ENCODE measurements around the gene PSMA6. TPM values are rescaled to one million over a fixed set of nuclear protein-coding genes. Genes with fewer than 3 reads are reported as not detected.
A peak's percentile ranks its signal among the peaks of the same experiment; 100 is the strongest.
"Not testable (repeated sequence)": the region's sequence is repeated elsewhere in the genome, so short reads cannot be mapped to it uniquely, and the experiment has no call there.

The PSMA6 gene
- total RNA-seq, 4 donors from 2014 or later, result 62.7 to 175 (median 102) TPM

DNA sequence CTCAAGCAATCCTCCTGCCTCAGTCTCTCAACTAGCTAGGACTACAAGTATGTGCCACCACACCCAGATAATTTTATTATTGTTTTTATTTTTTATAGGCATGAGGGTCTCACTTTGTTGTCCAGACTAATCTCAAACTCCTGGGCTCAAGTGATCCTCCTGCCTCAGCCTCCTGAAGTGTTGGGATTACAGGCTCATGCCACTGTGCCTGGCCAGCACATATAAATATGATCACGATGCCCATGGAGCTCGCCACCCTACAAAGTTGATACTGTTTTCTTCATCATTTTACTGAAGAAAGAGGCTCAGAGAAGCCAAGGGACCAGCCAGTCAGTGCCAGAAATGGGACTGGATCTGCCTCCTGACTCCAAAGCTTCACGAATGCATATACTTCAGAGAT is 59.3 kb downstream of the PSMA6 start:
- no peak overlapping the region for H3K4me3 ChIP-seq (ENCODE audit: low read depth, poor library complexity, severe bottlenecking)
- intact Hi-C loops (cut with DNase I; ENCODE audit: low total_unique reads), result no loop called here
- TF ChIP-seq POLR2A (IDR thresholded peaks at IDR 0.05), result no peak
- TF ChIP-seq, protein P1, sequence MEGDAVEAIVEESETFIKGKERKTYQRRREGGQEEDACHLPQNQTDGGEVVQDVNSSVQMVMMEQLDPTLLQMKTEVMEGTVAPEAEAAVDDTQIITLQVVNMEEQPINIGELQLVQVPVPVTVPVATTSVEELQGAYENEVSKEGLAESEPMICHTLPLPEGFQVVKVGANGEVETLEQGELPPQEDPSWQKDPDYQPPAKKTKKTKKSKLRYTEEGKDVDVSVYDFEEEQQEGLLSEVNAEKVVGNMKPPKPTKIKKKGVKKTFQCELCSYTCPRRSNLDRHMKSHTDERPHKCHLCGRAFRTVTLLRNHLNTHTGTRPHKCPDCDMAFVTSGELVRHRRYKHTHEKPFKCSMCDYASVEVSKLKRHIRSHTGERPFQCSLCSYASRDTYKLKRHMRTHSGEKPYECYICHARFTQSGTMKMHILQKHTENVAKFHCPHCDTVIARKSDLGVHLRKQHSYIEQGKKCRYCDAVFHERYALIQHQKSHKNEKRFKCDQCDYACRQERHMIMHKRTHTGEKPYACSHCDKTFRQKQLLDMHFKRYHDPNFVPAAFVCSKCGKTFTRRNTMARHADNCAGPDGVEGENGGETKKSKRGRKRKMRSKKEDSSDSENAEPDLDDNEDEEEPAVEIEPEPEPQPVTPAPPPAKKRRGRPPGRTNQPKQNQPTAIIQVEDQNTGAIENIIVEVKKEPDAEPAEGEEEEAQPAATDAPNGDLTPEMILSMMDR (IDR thresholded peaks at IDR 0.05), result no peak
- no peak for DNase-seq (ENCODE audit: low spot score in 2 of 2)
- 85 to 92% methylated on average over 3 of the region's 3 CpGs for WGBS, 2 donors

DNA sequence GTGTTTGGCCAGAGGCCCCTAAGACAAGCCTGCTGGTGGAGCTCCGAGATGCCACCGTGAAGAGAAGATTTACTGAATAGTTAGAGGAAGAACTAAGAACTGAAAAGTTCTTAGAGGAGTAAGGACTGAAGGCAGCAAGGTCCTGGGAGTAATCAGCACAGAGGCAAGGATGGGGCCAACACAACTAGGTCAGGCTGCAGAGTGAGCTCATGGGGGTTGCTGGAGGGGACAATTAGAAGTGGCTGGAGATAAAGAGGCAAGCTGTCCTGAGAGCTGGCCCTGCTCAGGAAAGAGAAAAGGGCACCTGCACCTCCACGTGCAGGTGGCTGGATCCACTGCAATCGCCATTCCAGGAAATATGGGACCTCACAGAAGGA is 59.7 kb downstream of the PSMA6 start:
- no peak for DNase-seq (ENCODE audit: low spot score in 2 of 2)
- H3K4me3 ChIP-seq (ENCODE audit: low read depth, poor library complexity, severe bottlenecking), result no peak overlapping the region
- 73 to 74% methylated on average over 4 of the region's 4 CpGs for WGBS, 2 donors
- intact Hi-C loops (cut with DNase I; ENCODE audit: low total_unique reads), result no loop called here
- TF ChIP-seq, protein P1 (IDR thresholded peaks at IDR 0.05), result no peak
- TF ChIP-seq POLR2A (IDR thresholded peaks at IDR 0.05), result no peak

DNA sequence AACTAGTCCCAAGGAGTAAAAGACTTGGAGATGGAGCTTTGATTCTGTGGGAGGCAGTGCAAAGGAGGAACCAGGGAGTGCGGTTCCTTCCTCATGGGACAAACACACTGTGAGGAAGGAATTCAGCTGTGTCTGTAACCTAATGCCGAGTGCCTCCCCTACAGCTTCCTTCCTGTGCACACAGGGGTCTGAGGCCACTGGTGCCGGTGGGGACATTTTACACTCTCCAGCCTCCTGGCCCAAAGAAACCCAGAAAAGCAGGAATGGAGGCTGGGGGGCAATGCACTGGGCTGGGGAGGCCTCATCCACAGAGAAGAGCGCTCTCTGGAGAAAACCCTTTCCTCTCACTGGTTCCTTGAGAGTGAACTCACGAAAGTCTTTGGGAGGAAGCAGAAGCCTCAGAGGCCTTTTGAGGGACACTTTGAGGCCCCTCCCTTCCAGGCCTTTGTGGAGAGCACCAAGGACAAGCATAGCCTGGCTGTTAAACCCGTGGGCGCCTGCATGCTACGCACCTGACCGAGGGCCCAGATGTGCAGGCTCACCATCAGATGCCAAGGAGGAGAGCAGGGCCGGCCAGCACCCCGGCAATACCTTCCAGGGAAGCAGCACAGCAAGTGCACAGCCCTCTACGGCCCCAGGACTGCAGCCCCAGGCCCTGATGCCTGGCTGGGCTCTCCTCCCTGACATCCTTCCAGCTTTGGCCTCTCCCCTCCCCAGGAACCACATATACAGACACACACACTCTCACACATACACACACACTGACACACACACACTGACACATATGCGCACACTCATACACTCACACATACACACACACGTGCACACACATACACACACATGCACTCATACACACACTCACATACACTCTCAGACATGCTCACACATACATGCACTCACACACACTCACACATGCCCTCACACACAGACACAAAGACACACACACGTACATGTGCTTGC is 60.4 kb downstream of the PSMA6 start:
- TF ChIP-seq, protein P1 (IDR thresholded peaks at IDR 0.05), result peak in 1 of 3 donors; percentile 79
- no peak for TF ChIP-seq POLR2A (IDR thresholded peaks at IDR 0.05)
- intact Hi-C loops (cut with DNase I; ENCODE audit: low total_unique reads), result no loop called here
- no peak for DNase-seq (ENCODE audit: low spot score in 2 of 2)
- 75 to 78% methylated on average over 15 of the region's 15 CpGs for WGBS, 2 donors
- no peak overlapping the region for H3K4me3 ChIP-seq (ENCODE audit: low read depth, poor library complexity, severe bottlenecking)

DNA sequence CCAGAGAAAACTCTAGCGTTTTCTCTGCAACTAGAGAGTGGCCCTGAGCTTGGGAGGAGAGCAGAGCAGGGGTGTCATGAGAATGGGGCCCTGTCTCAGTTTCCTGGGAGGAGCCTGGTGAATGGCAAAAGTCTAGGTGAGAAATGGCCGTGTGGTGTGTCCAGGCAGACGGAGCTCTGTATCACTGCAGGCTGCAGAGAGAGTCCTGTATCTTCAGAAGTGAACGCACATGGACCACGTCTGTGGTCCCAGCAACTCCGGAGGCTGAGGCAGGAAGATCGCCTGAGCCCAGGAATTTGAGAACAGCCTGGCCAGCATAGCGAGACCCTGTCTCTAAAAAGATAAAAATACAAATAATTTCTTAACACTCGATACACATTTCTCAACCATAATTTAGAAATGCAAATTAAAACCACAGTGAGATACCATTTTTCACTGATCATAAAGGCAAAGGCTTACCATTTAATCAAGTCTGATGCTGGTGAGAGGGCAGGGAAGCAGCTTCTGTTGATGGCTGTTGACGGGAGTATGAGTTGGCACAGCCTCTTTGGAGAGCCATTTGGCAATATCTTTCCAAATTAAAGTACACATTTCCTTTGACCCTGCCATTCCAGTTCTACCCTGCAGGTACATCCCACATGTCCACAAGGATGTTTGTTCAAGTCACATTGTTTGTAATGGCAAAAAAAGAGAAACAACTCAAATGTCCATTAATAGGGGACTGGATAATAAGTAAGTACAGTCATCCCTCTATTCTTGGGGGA is 61.4 kb downstream of the PSMA6 start:
- no peak overlapping the region for H3K4me3 ChIP-seq (ENCODE audit: low read depth, poor library complexity, severe bottlenecking)
- intact Hi-C loops (cut with DNase I; ENCODE audit: low total_unique reads), result no loop called here
- no peak for TF ChIP-seq POLR2A (IDR thresholded peaks at IDR 0.05)
- TF ChIP-seq, protein P1 (IDR thresholded peaks at IDR 0.05), result no peak
- WGBS, 2 donors, result 75% methylated on average over 10 of the region's 10 CpGs
- no peak for DNase-seq (ENCODE audit: low spot score in 2 of 2)

DNA sequence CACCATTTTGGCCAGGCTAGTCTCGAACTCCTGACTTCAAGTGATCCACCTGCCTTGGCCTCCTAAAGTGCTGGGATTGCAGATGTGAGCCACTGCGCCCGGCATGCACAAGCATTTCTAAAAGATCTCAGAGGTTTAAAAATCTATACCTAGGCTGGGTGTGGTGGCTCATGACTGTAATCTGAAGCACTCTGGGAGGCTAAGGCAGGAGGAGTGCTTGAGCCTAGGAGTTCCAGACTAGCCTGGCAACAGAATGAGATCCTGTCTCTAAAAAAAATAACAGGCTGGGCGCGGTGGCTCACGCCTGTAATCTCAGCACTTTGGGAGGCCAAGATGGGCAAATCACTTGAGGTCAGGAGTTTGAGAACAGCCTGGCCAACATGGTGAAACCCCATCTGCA is 63.1 kb downstream of the PSMA6 start:
- intact Hi-C loops (cut with DNase I; ENCODE audit: low total_unique reads); DNase-seq (ENCODE audit: low spot score in 2 of 2); H3K4me3 ChIP-seq (ENCODE audit: low read depth, poor library complexity, severe bottlenecking): not testable (repeated sequence)
- 91 to 92% methylated on average over 6 of the region's 6 CpGs for WGBS, 2 donors
